ENCODE data around the gene PSME2. TPM values are rescaled to one million over a fixed set of nuclear protein-coding genes. Genes with fewer than 3 reads are reported as not detected.
A peak's percentile ranks its signal among the peaks of the same experiment; 100 is the strongest.

The PSME2 gene
- total and polyA plus RNA-seq, 9 of the 15 experiments (the other 6 are each of a cell fraction or from before 2014, with no cell fraction given) = 111 to 579 (median 159) TPM

- peak; percentile 92 for ATAC-seq
- Histone ChIP-seq H3K27ac (ENCODE audit: extremely low read depth, low read depth, low read length) (peak within 1 kb of the TSS; percentile 98), H3K9me3 (replicated peaks; ENCODE audit: control insufficient read depth, insufficient read depth, low read depth, low read length) (no peaks in the 10 kb centered on the region), H3K9ac (ENCODE audit: insufficient read depth in 1 of 2, low read depth in 2 of 2, low read length in 2 of 2) (peak within 1 kb of the TSS; percentile 96 to 100), H3K27me3 (ENCODE audit: control insufficient read depth in 2 of 2, insufficient read depth in 2 of 2, low read length in 2 of 2) (no peaks in the 10 kb centered on the region), H3K4me2 (ENCODE audit: insufficient read depth, low read length) (peak within 1 kb of the TSS; percentile 95), H4K20me1 (replicated peaks; ENCODE audit: control insufficient read depth, insufficient read depth, low read length) (0 out of 2 replicates have a peak, but pooled peaks cover 2% of the 10 kb centered on the region), H2AFZ (ENCODE audit: low read depth, low read length) (peak within 1 kb of the TSS; percentile 77), H3K79me2 (ENCODE audit: control insufficient read depth, insufficient read depth, low read length) (peaks cover 29% of the 10 kb centered on the region), H3K9me1 (ENCODE audit: control insufficient read depth, insufficient read depth, low read length) (no peaks in the 10 kb centered on the region), H3K4me3 (peak within 1 kb of the TSS; percentile 99), H3K36me3 (ENCODE audit: control insufficient read depth, insufficient read depth, low read length) (peaks cover 25% of the 10 kb centered on the region; the same call in 2 of the 3 replicates), H3K4me1 (replicated peaks in 1 of 2; ENCODE audit: control insufficient read depth in 2 of 2, insufficient read depth in 2 of 2, low read length in 2 of 2) (peaks cover 20 to 22% of the 10 kb centered on the region in 2 experiments; a peak in 4 of 5 replicates)
- CTCF ChIA-PET (ENCODE audit: low intra/inter-chr PET ratio) = no interaction called here
- in situ Hi-C loops (cut with MboI) = loop anchor here (5.0 kb wide), 1 partner anchor 37 kb away; no protein-coding TSS in a partner anchor
- no TSS peak for BruUV-seq (replicated peaks)
- peak; percentile 92 to 97 (median 96) for DNase-seq (ENCODE audit: extremely low read depth in 1 of 4, low spot score in 3 of 4)
- POLR2A ChIA-PET = interaction anchor here (0.5 to 5.8 kb wide), 25 partner anchors 9 to 655 kb away, joined by 3 to 40 read pairs (median 4); partner anchors contain the start of genes DCAF11, EMC9, IRF9 and PSME1
- intact Hi-C loops (cut with micrococcal nuclease) = loop anchor here (2.0 to 10.0 kb wide), 3 partner anchors 21 to 79 kb away; partner anchors contain the start of genes DCAF11, EMC9, NRL and PSME2
- FAIRE-seq = peak; percentile 80
- 2% methylated on average over 24 of the region's 68 CpGs for WGBS (ENCODE audit: insufficient coverage, low coverage, missing lambda C conversion rate)
- peak; percentile 53; the same call in 1 of the 2 replicates for TF ChIP-seq HLTF (IDR thresholded peaks at IDR 0.05)
- TF ChIP-seq ZNF436 (CRISPR knock-in tag; IDR thresholded peaks at IDR 0.05) = no peak
- TF ChIP-seq EGR1 (conservative IDR thresholded peaks at IDR 0.05) = peak; percentile 85
- no peak for TF ChIP-seq EZH2 (IDR thresholded peaks at IDR 0.05; ENCODE audit: borderline replicate concordance, low read depth, low read length)
- no peak for TF ChIP-seq RBBP5 (IDR thresholded peaks at IDR 0.05; ENCODE audit: borderline replicate concordance, insufficient read depth, low read length, poor library complexity, severe bottlenecking)
- no peak for TF ChIP-seq MEF2A (IDR thresholded peaks at IDR 0.05; ENCODE audit: control insufficient read depth, low read depth, low read length)
- TF ChIP-seq DEAF1 (CRISPR knock-in tag; IDR thresholded peaks at IDR 0.05) = no peak
- TF ChIP-seq POLR2H (tag; IDR thresholded peaks at IDR 0.05; ENCODE audit: low read depth) = peak; percentile 92
- TF ChIP-seq ZNF639 (CRISPR knock-in tag; conservative IDR thresholded peaks at IDR 0.05 in 1 of 2, IDR thresholded peaks at IDR 0.05 in 1 of 2) = 0 out of 4 replicates have a peak, but pooled peaks of 1 of the 2 experiments have one; percentile 2
- TF ChIP-seq CEBPB (tag; IDR thresholded peaks at IDR 0.05) = peak; percentile 34; the same call in 1 of the 2 replicates
- TF ChIP-seq ARID2 (IDR thresholded peaks at IDR 0.05) = no peak
- peak; percentile 20; the same call in 1 of the 2 replicates for TF ChIP-seq TOE1 (IDR thresholded peaks at IDR 0.05; ENCODE audit: borderline replicate concordance)
- no peak for TF ChIP-seq TOE1 (CRISPR knock-in tag; IDR thresholded peaks at IDR 0.05; ENCODE audit: borderline replicate concordance, low read depth)
- TF ChIP-seq MYC (IDR thresholded peaks at IDR 0.05; ENCODE audit: low read depth, low read length) = peak; percentile 88
- peak; percentile 77; the same call in 1 of the 2 replicates for TF ChIP-seq MYC (CRISPR knock-in tag; IDR thresholded peaks at IDR 0.05; ENCODE audit: borderline replicate concordance, low read depth)
- no peak for TF ChIP-seq TCF15 (CRISPR knock-in tag; IDR thresholded peaks at IDR 0.05)
These were observed 52.2 kb downstream of the PSME2 start, which contains the start of gene PCK2 for GRCh38 chr14:24093901-24094840. PCK2 (plus strand) TSS chr14:24094311; CDS start chr14:24094406, 95 bp downstream.

All from K562 (cell line).